Keratinocyte (primary cell): ENCODE results near the gene PTPRN2. TPM values are rescaled to one million over a fixed set of nuclear protein-coding genes. Genes with fewer than 3 reads are reported as not detected.

Experiments
- DNase-seq: peaks from one replicate; pipeline ENCODE4 v3.0.0-alpha.2; 2011; ENCODE audit warnings: low read depth, missing footprints, low spot score
- FAIRE-seq: peaks from 2 replicates; lab custom pipeline; 2011; peaks lifted over from hg19 to GRCh38; lab: Jason Lieb, UNC
- H2AFZ ChIP-seq: 2 replicates; pipeline ENCODE4 v1.6.0; 2012; ENCODE audit warnings: low read length, control low read depth, inconsistent platforms; ENCODE audit not compliant: control insufficient read depth
- H3K27ac ChIP-seq: 2 replicates; pipeline ENCODE4 v1.5.1; 2011; ENCODE audit warnings: low read length; ENCODE audit not compliant: control insufficient read depth, insufficient read depth
- H3K27me3 ChIP-seq: 3 replicates; pipeline ENCODE4 v1.6.0; 2011; ENCODE audit warnings: low read length; ENCODE audit not compliant: control insufficient read depth, insufficient read depth; ENCODE audit errors: extremely low read depth
- H3K36me3 ChIP-seq, 2 experiments: 2 replicates in 1 of 2; 3 replicates in 1 of 2; pipeline ENCODE4 v1.5.1; 2011; ENCODE audit warnings: low read length in 2 of 2, mild to moderate bottlenecking in 1 of 2; ENCODE audit not compliant: control insufficient read depth in 2 of 2, insufficient read depth in 2 of 2; ENCODE audit errors: extremely low read depth in 1 of 2
- H3K4me1 ChIP-seq: 3 replicates; pipeline ENCODE4 v1.5.1; 2011; ENCODE audit warnings: low read length; ENCODE audit not compliant: control insufficient read depth, insufficient read depth; ENCODE audit errors: extremely low read depth
- H3K4me2 ChIP-seq: 3 replicates; pipeline ENCODE4 v1.6.0; 2011; ENCODE audit warnings: low read depth, low read length; ENCODE audit not compliant: control insufficient read depth, insufficient read depth; ENCODE audit errors: extremely low read depth
- H3K4me3 ChIP-seq, 3 experiments: fragments of 200-600 bp in 1 of 3; sonication (generic) in 1 of 3; 2 replicates in 2 of 3; 3 replicates in 1 of 3; pipeline ENCODE4 v1.5.1; 2011 to 2016; ENCODE audit warnings: low read length in 3 of 3, mild to moderate bottlenecking in 3 of 3, control low read depth in 2 of 3, inconsistent platforms in 1 of 3, low read depth in 1 of 3, mixed read lengths in 1 of 3, mixed run types in 1 of 3, moderate library complexity in 1 of 3; ENCODE audit not compliant: control insufficient read depth in 2 of 3, insufficient read depth in 2 of 3; ENCODE audit errors: extremely low read depth in 1 of 3
- H3K79me2 ChIP-seq: 2 replicates; pipeline ENCODE4 v1.6.0; 2012; ENCODE audit warnings: low read length; ENCODE audit not compliant: control insufficient read depth, insufficient read depth
- H3K9ac ChIP-seq: 3 replicates; pipeline ENCODE4 v1.6.0; 2011; ENCODE audit warnings: low read length; ENCODE audit not compliant: control insufficient read depth, insufficient read depth; ENCODE audit errors: extremely low read depth
- H3K9me1 ChIP-seq: 3 replicates; pipeline ENCODE4 v1.6.0; 2011; ENCODE audit warnings: low read length; ENCODE audit not compliant: control insufficient read depth, insufficient read depth; ENCODE audit errors: extremely low read depth
- H3K9me3 ChIP-seq: 2 replicates; pipeline ENCODE4 v1.5.1; 2012; ENCODE audit warnings: low read depth, low read length; ENCODE audit not compliant: control insufficient read depth
- H4K20me1 ChIP-seq: 3 replicates; pipeline ENCODE4 v1.6.0; 2011; ENCODE audit warnings: low read length; ENCODE audit not compliant: control insufficient read depth, insufficient read depth; ENCODE audit errors: extremely low read depth
- CTCF ChIP-seq, 3 experiments: IDR thresholded peaks in 1 of 3; conservative IDR thresholded peaks in 1 of 3; optimal IDR thresholded peaks in 1 of 3; 2 replicates in 2 of 3; 3 replicates in 1 of 3; pipeline versions ENCODE3 to v1.5.1; 2011; ENCODE audit warnings: low read length in 3 of 3, mild to moderate bottlenecking in 3 of 3, moderate library complexity in 2 of 3, control low read depth in 1 of 3, inconsistent platforms in 1 of 3; ENCODE audit not compliant: insufficient read depth in 2 of 3; ENCODE audit errors: extremely low read depth in 1 of 3
- EZH2 ChIP-seq: IDR thresholded peaks from one replicate; pipeline ENCODE4 v1.6.1; 2012; ENCODE audit warnings: inconsistent platforms, mild to moderate bottlenecking, low read length, moderate library complexity
- dilution Hi-C: fragments of 300-500 bp; cut with MboI; formaldehyde crosslinking; loops from one replicate; pipeline ENCODE4 v1.7.0; 2020; ENCODE audit warnings: low sequenced_read_pairs; ENCODE audit not compliant: extremely low pct_ligation_motif_present
- polyA plus RNA-seq, 5 experiments: library from polyadenylated mRNA; depleted of rRNA in 3 of 5; stranded (reverse) in 3 of 5; stranded (forward) in 1 of 5; unstranded in 1 of 5; fragments of >200 nt; gene quantifications; 1 replicate in 1 of 5; 2 replicates in 3 of 5; 3 replicates in 1 of 5; pipeline versions ENCODE4 v1.2.1 to v1.2.3, GENCODE V29; 2011 to 2012; ENCODE audit warnings: missing spikeins in 2 of 5, low read depth in 1 of 5, low replicate concordance in 1 of 5

The PTPRN2 gene
- polyA plus RNA-seq, 1 donor (not counting 4 experiments of a cell fraction or from before 2014, with no cell fraction given) = not detected

DNA sequence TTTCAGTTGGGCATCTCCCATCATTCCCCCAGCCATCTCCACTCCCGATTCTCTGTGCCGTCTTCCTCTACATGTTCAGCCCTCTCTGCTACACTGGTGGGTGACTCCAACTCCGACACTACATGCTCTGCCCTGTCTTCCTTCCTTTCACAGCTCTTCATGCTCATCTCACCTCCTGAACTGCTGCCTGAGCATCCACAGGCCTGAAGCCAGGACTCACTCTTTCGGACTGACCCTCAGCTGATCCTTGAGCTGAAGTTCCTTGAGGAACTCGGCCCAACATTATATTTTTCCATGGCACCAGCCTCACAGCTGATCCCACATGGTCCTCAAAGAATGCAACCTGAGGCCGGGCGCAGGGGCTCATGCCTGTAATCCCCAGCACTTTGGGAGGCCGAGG, 538.4 kb downstream of the PTPRN2 start:
- Histone ChIP-seq H3K9me3 (peaks cover 21% of the 10 kb centered on the region), H3K9ac (no peak overlapping the region), H3K4me3 (no peak overlapping the region), H3K27ac (no peak overlapping the region), H3K4me1 (no peaks in the 10 kb centered on the region), H4K20me1 (no peaks in the 10 kb centered on the region), H3K9me1 (no peaks in the 10 kb centered on the region), H3K4me2 (no peak overlapping the region), H3K36me3 (no peaks in the 10 kb centered on the region), H3K27me3 (no peaks in the 10 kb centered on the region), H3K79me2 (no peaks in the 10 kb centered on the region), H2AFZ (no peak overlapping the region)
- TF ChIP-seq CTCF (optimal IDR thresholded peaks at IDR 0.05 in 1 of 3, IDR thresholded peaks at IDR 0.05 in 1 of 3, conservative IDR thresholded peaks at IDR 0.05 in 1 of 3; ENCODE audit: extremely low read depth in 1 of 3, insufficient read depth in 2 of 3, low read length in 3 of 3) (no peak), EZH2 (no peak)
- DNase-seq (no peak), FAIRE-seq (no peak)
- dilution Hi-C loops = no loop called here

DNA sequence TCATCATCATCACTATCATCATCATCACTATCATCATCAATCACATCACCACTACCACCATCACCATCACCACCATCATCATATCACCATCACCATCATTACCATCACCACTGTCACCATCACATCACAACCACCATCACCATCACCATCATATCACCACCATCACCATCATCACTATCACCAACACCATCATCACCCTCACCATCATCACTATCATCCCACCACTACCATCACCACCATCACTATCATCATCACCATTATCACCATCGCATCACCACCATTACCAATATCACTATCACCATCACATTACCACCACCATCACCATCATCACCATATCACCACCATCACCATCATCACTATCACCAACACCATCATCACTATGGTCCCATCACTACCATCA, 539.1 kb downstream of the PTPRN2 start:
- no peak for FAIRE-seq
- H3K9ac ChIP-seq = no peak overlapping the region
- dilution Hi-C loops = no loop called here

More for the DNA sequence above, 539.1 kb downstream of the PTPRN2 start:
- H3K9me3 ChIP-seq = peaks cover 21% of the 10 kb centered on the region
- no peak overlapping the region for H3K27ac ChIP-seq
- no peaks in the 10 kb centered on the region for H3K4me1 ChIP-seq
- H3K4me3 ChIP-seq = no peak overlapping the region
- no peak for TF ChIP-seq CTCF (optimal IDR thresholded peaks at IDR 0.05 in 1 of 3, IDR thresholded peaks at IDR 0.05 in 1 of 3, conservative IDR thresholded peaks at IDR 0.05 in 1 of 3; ENCODE audit: extremely low read depth in 1 of 3, insufficient read depth in 2 of 3, low read length in 3 of 3)
- TF ChIP-seq EZH2 = no peak
- H3K79me2 ChIP-seq = no peaks in the 10 kb centered on the region
- H2AFZ ChIP-seq = no peak overlapping the region
- H4K20me1 ChIP-seq = no peaks in the 10 kb centered on the region
- H3K4me2 ChIP-seq = no peak overlapping the region
- H3K9me1 ChIP-seq = no peaks in the 10 kb centered on the region
- DNase-seq = no peak
- H3K36me3 ChIP-seq = no peaks in the 10 kb centered on the region
- no peaks in the 10 kb centered on the region for H3K27me3 ChIP-seq
